NB4 (cell line): ENCODE results near the gene INTS3.

ENCODE experiments used
- CTCF ChIP-seq: IDR thresholded peaks from one replicate; pipeline ENCODE4 v1.5.1; 2012; ENCODE audit warnings: low read depth, low read length
- POLR2A ChIP-seq: IDR thresholded peaks from 2 replicates; pipeline ENCODE4 v1.6.1; 2011; ENCODE audit warnings: mild to moderate bottlenecking; ENCODE audit not compliant: insufficient read length; ENCODE audit errors: extremely low read depth
- TF ChIP-seq, protein P1 (sequence below): IDR thresholded peaks from 2 replicates; pipeline ENCODE4 v1.6.1; 2011; ENCODE audit warnings: low read depth, low read length

GRCh38 chr1:153752072-153752471 lies 24.2 kb downstream of the INTS3 start:
- no peak for TF ChIP-seq CTCF
- TF ChIP-seq, protein P1, sequence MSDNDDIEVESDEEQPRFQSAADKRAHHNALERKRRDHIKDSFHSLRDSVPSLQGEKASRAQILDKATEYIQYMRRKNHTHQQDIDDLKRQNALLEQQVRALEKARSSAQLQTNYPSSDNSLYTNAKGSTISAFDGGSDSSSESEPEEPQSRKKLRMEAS: no peak
- TF ChIP-seq POLR2A: no peak
